ENCODE data around the gene LRRC4C.
"Not testable (repeated sequence)": the region's sequence is repeated elsewhere in the genome, so short reads cannot be mapped to it uniquely, and the experiment has no call there.

LRRC4C gene

GRCh38 chr11:41018224-41018623 lies 441.2 kb downstream of the LRRC4C start:
- DNase-seq (ENCODE audit: low spot score): no peak

GRCh38 chr11:41010361-41011050 lies 448.9 kb downstream of the LRRC4C start:
- DNase-seq (ENCODE audit: low spot score): no peak

GRCh38 chr11:41005986-41006385 lies 453.5 kb downstream of the LRRC4C start:
- DNase-seq (ENCODE audit: low spot score): no peak

GRCh38 chr11:41003339-41004282 lies 455.8 kb downstream of the LRRC4C start:
- no peak for DNase-seq (ENCODE audit: low spot score)

GRCh38 chr11:40998920-40999319 lies 460.5 kb downstream of the LRRC4C start:
- no peak for DNase-seq (ENCODE audit: low spot score)

GRCh38 chr11:40987776-40988435 lies 471.5 kb downstream of the LRRC4C start:
- no peak for DNase-seq (ENCODE audit: low spot score)

GRCh38 chr11:40986320-40986719 lies 473.1 kb downstream of the LRRC4C start:
- DNase-seq (ENCODE audit: low spot score): no peak

- DNase-seq (ENCODE audit: low spot score): no peak
These were observed 484.4 kb downstream of the LRRC4C start for GRCh38 chr11:40975076-40975475.

GRCh38 chr11:40974186-40974795 lies 485.2 kb downstream of the LRRC4C start:
- no peak for DNase-seq (ENCODE audit: low spot score)

- DNase-seq (ENCODE audit: low spot score): no peak
These were observed 500.7 kb downstream of the LRRC4C start for GRCh38 chr11:40958707-40959106.

- no peak for DNase-seq (ENCODE audit: low spot score)
These were observed 507.0 kb downstream of the LRRC4C start for GRCh38 chr11:40952479-40952878.

- no peak for DNase-seq (ENCODE audit: low spot score)
These were observed 521.5 kb downstream of the LRRC4C start for GRCh38 chr11:40938002-40938401.

GRCh38 chr11:40924915-40925314 lies 534.5 kb downstream of the LRRC4C start:
- no peak for DNase-seq (ENCODE audit: low spot score)

GRCh38 chr11:40921246-40921645 lies 538.2 kb downstream of the LRRC4C start:
- DNase-seq (ENCODE audit: low spot score): no peak

GRCh38 chr11:40910774-40911173 lies 548.7 kb downstream of the LRRC4C start:
- DNase-seq (ENCODE audit: low spot score): not testable (repeated sequence)

GRCh38 chr11:40894501-40894900 lies 565.0 kb downstream of the LRRC4C start:
- DNase-seq (ENCODE audit: low spot score): no peak

GRCh38 chr11:40885250-40885954 lies 574.0 kb downstream of the LRRC4C start:
- no peak for DNase-seq (ENCODE audit: low spot score)

GRCh38 chr11:40882301-40882700 lies 577.2 kb downstream of the LRRC4C start:
- no peak for DNase-seq (ENCODE audit: low spot score)

GRCh38 chr11:40879911-40880310 lies 579.5 kb downstream of the LRRC4C start:
- DNase-seq (ENCODE audit: low spot score): no peak

- no peak for DNase-seq (ENCODE audit: low spot score)
These were observed 581.5 kb downstream of the LRRC4C start for GRCh38 chr11:40877981-40878380.

- DNase-seq (ENCODE audit: low spot score): no peak
These were observed 582.2 kb downstream of the LRRC4C start for GRCh38 chr11:40877256-40877655.
